Measurements from ENCODE around the gene DLK1.

The DLK1 gene

GRCh38 chr14:100780246-100780645, 53.6 kb downstream of the DLK1 start:
- DNase-seq = no peak

GRCh38 chr14:100780646-100781355, 54.1 kb downstream of the DLK1 start:
- no peak for DNase-seq

- no peak for DNase-seq
Observed at GRCh38 chr14:100781952-100782351, 55.3 kb downstream of the DLK1 start.

- DNase-seq = no peak
Observed at GRCh38 chr14:100782516-100783320, 56.0 kb downstream of the DLK1 start.

GRCh38 chr14:100783630-100784370, 57.1 kb downstream of the DLK1 start:
- no peak for DNase-seq

- DNase-seq = no peak
Observed at GRCh38 chr14:100784523-100785337, 58.0 kb downstream of the DLK1 start.

GRCh38 chr14:100785338-100785615, 58.6 kb downstream of the DLK1 start:
- DNase-seq = no peak

- DNase-seq = no peak
Observed at GRCh38 chr14:100785626-100786025, 58.9 kb downstream of the DLK1 start.

GRCh38 chr14:100786131-100786530, 59.4 kb downstream of the DLK1 start:
- no peak for DNase-seq

- no peak for DNase-seq
Observed at GRCh38 chr14:100786576-100787219, 60.0 kb downstream of the DLK1 start.

GRCh38 chr14:100787659-100788058, 61.0 kb downstream of the DLK1 start:
- no peak for DNase-seq
